ENCODE measurements around the gene ANXA11. TPM values are rescaled to one million over a fixed set of nuclear protein-coding genes. Genes with fewer than 3 reads are reported as not detected.

ANXA11 gene
- total RNA-seq, 2 donors from 2014 or later, result 104 to 134 TPM

DNA sequence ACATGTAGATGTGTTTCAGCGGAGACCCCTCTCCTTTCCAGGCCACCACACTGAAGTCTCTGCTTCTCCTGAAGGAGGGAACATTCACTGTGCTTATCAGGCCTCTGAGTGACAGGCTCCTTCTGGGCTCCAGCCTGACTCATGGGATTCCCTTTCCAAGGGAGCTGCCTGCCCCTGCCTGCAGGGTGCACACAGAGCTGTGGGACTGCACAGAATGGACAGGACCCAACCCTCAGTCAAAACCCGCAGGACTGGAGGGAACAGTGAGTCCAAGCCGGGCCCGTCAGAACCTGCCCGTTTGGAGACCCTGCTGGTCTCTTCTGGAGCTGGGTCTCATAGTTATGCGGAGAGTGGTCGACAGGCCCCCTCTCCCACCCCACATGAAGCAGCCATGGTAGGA lies 40.2 kb downstream of the ANXA11 start:
- peaks cover 4% of the 10 kb centered on the region for H3K4me1 Mint-ChIP-seq
- H3K36me3 Mint-ChIP-seq (ENCODE audit: low read depth), result peaks cover 44% of the 10 kb centered on the region
- TF ChIP-seq, protein P1, sequence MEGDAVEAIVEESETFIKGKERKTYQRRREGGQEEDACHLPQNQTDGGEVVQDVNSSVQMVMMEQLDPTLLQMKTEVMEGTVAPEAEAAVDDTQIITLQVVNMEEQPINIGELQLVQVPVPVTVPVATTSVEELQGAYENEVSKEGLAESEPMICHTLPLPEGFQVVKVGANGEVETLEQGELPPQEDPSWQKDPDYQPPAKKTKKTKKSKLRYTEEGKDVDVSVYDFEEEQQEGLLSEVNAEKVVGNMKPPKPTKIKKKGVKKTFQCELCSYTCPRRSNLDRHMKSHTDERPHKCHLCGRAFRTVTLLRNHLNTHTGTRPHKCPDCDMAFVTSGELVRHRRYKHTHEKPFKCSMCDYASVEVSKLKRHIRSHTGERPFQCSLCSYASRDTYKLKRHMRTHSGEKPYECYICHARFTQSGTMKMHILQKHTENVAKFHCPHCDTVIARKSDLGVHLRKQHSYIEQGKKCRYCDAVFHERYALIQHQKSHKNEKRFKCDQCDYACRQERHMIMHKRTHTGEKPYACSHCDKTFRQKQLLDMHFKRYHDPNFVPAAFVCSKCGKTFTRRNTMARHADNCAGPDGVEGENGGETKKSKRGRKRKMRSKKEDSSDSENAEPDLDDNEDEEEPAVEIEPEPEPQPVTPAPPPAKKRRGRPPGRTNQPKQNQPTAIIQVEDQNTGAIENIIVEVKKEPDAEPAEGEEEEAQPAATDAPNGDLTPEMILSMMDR (conservative IDR thresholded peaks at IDR 0.05), result no peak
- Histone ChIP-seq H3K27ac (ENCODE audit: low read depth, low read length) (no peak overlapping the region), H3K27me3 (ENCODE audit: control insufficient read depth, insufficient read depth, low read length, poor library complexity, severe bottlenecking) (no peaks in the 10 kb centered on the region), H3K36me3 (ENCODE audit: control insufficient read depth, insufficient read depth, low read length) (peaks cover 69% of the 10 kb centered on the region), H3K4me1 (ENCODE audit: control insufficient read depth, insufficient read depth, low read length) (no peaks in the 10 kb centered on the region), H3K9me3 (ENCODE audit: control insufficient read depth, low read length) (no peaks in the 10 kb centered on the region), H3K4me3 (ENCODE audit: low read length) (no peak overlapping the region), H3K9ac (ENCODE audit: extremely low read depth, low read length, poor library complexity, severe bottlenecking) (no peak overlapping the region)
- no peak overlapping the region for H3K4me3 Mint-ChIP-seq
- H3K27ac Mint-ChIP-seq, result no peak overlapping the region
- no peaks in the 10 kb centered on the region for H3K27me3 Mint-ChIP-seq (ENCODE audit: insufficient read depth)
- no peak for DNase-seq
- 94% methylated on average over 7 of the region's 7 CpGs; no CpG with 5 or more reads in 1 of the 2 experiments for WGBS, 2 experiments (ENCODE audit: insufficient coverage in 1 of 2, insufficient read length in 1 of 2)
- H3K9me3 Mint-ChIP-seq, result no peaks in the 10 kb centered on the region

GRCh38 chr10:80164596-80164995 lies 40.7 kb downstream of the ANXA11 start:
- H3K9me3 ChIP-seq (ENCODE audit: control insufficient read depth, low read length), result no peaks in the 10 kb centered on the region
- no peak overlapping the region for H3K27ac Mint-ChIP-seq
- H3K4me1 Mint-ChIP-seq, result peaks cover 4% of the 10 kb centered on the region
- 91 to 93% methylated on average over 7 of the region's 7 CpGs for WGBS, 2 experiments (ENCODE audit: insufficient coverage in 1 of 2, insufficient read length in 1 of 2)
- H3K36me3 ChIP-seq (ENCODE audit: control insufficient read depth, insufficient read depth, low read length), result peaks cover 68% of the 10 kb centered on the region
- H3K27me3 ChIP-seq (ENCODE audit: control insufficient read depth, insufficient read depth, low read length, poor library complexity, severe bottlenecking), result no peaks in the 10 kb centered on the region
- no peaks in the 10 kb centered on the region for H3K4me1 ChIP-seq (ENCODE audit: control insufficient read depth, insufficient read depth, low read length)
- H3K9me3 Mint-ChIP-seq, result no peaks in the 10 kb centered on the region
- peaks cover 40% of the 10 kb centered on the region for H3K36me3 Mint-ChIP-seq (ENCODE audit: low read depth)
- no peak overlapping the region for H3K4me3 Mint-ChIP-seq
- H3K27ac ChIP-seq (ENCODE audit: low read depth, low read length), result no peak overlapping the region
- no peak for DNase-seq
- no peak overlapping the region for H3K4me3 ChIP-seq (ENCODE audit: low read length)
- H3K27me3 Mint-ChIP-seq (ENCODE audit: insufficient read depth), result no peaks in the 10 kb centered on the region
- TF ChIP-seq, protein P1 (conservative IDR thresholded peaks at IDR 0.05), result no peak
- H3K9ac ChIP-seq (ENCODE audit: extremely low read depth, low read length, poor library complexity, severe bottlenecking), result no peak overlapping the region

GRCh38 chr10:80163741-80164341 lies 41.5 kb downstream of the ANXA11 start:
- Mint-ChIP-seq H3K27ac (peak overlapping the region; percentile 44), H3K9me3 (no peaks in the 10 kb centered on the region), H3K36me3 (ENCODE audit: low read depth) (peaks cover 37% of the 10 kb centered on the region), H3K27me3 (ENCODE audit: insufficient read depth) (no peaks in the 10 kb centered on the region), H3K4me3 (no peak overlapping the region), H3K4me1 (peaks cover 4% of the 10 kb centered on the region)
- DNase-seq, result no peak
- Histone ChIP-seq H3K4me1 (ENCODE audit: control insufficient read depth, insufficient read depth, low read length) (no peaks in the 10 kb centered on the region), H3K27me3 (ENCODE audit: control insufficient read depth, insufficient read depth, low read length, poor library complexity, severe bottlenecking) (no peaks in the 10 kb centered on the region), H3K36me3 (ENCODE audit: control insufficient read depth, insufficient read depth, low read length) (peaks cover 70% of the 10 kb centered on the region), H3K9ac (ENCODE audit: extremely low read depth, low read length, poor library complexity, severe bottlenecking) (no peak overlapping the region), H3K9me3 (ENCODE audit: control insufficient read depth, low read length) (no peaks in the 10 kb centered on the region), H3K27ac (ENCODE audit: low read depth, low read length) (no peak overlapping the region), H3K4me3 (ENCODE audit: low read length) (no peak overlapping the region)
- 88 to 90% methylated on average over 4 to 8 of the region's 8 CpGs for WGBS, 2 experiments (ENCODE audit: insufficient coverage in 1 of 2, insufficient read length in 1 of 2)
- TF ChIP-seq, protein P1 (conservative IDR thresholded peaks at IDR 0.05), result no peak

All from endodermal cell (in vitro differentiated cells).